Gastroesophageal sphincter (tissue), 3 donors: ENCODE data around the gene TMEM214.

Experiments used
- EP300 ChIP-seq: sonication (generic); formaldehyde crosslinking; IDR thresholded peaks from one replicate; pipeline ENCODE4 v1.6.1; 2017; ENCODE audit warnings: antibody characterized with exemption, mild to moderate bottlenecking
- POLR2A ChIP-seq, 2 donors: fragments of 450-650 bp; IDR thresholded peaks; one replicate each; pipeline ENCODE4 v1.6.1; 2017; ENCODE audit warnings: antibody characterized with exemption in 2 of 2, mild to moderate bottlenecking in 2 of 2, moderate library complexity in 1 of 2
- TF ChIP-seq, protein P1 (sequence below), 4 experiments: fragments of 200-600 bp in 2 of 4; fragments of 450-650 bp in 2 of 4; sonication (generic) in 1 of 4; IDR thresholded peaks; one replicate each; pipeline ENCODE4 v1.5.1; 2017 to 2019; ENCODE audit warnings: antibody characterized with exemption in 4 of 4, mild to moderate bottlenecking in 2 of 4, moderate library complexity in 2 of 4

DNA sequence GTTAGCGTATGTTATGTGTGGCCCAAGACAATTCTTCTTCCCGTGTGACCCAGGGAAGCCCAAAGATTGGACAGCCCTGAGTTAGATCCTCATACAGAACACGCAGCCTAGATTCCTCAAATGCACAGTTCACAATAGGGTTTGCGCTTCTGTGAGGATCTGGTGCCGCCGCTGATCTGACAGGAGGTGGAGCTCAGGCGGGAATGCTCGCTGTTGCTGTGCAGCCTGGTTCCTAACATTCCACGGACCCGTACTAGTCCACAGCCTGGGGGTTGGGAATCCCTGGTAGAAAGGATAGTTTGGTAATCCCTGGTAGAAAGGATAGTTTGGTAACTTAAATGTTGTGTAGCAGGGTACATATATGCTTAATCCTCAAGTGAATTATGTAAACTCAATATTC lies 35.4 kb upstream of the TMEM214 start:
- TF ChIP-seq POLR2A (IDR thresholded peaks at IDR 0.05) = no peak
- TF ChIP-seq, protein P1, sequence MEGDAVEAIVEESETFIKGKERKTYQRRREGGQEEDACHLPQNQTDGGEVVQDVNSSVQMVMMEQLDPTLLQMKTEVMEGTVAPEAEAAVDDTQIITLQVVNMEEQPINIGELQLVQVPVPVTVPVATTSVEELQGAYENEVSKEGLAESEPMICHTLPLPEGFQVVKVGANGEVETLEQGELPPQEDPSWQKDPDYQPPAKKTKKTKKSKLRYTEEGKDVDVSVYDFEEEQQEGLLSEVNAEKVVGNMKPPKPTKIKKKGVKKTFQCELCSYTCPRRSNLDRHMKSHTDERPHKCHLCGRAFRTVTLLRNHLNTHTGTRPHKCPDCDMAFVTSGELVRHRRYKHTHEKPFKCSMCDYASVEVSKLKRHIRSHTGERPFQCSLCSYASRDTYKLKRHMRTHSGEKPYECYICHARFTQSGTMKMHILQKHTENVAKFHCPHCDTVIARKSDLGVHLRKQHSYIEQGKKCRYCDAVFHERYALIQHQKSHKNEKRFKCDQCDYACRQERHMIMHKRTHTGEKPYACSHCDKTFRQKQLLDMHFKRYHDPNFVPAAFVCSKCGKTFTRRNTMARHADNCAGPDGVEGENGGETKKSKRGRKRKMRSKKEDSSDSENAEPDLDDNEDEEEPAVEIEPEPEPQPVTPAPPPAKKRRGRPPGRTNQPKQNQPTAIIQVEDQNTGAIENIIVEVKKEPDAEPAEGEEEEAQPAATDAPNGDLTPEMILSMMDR (IDR thresholded peaks at IDR 0.05) = no peak
- no peak for TF ChIP-seq EP300
